IMR-90 (cell line): ENCODE measurements around the gene ULBP2.
"Not testable (repeated sequence)": the region's sequence is repeated elsewhere in the genome, so short reads cannot be mapped to it uniquely, and the experiment has no call there.

Experiments
- MXI1 ChIP-seq: IDR thresholded peaks from 2 replicates; pipeline ENCODE4 v1.6.1; 2012; ENCODE audit warnings: low read depth, mild to moderate bottlenecking, low read length, moderate library complexity, borderline replicate concordance
- POLR2A ChIP-seq: IDR thresholded peaks from 2 replicates; pipeline ENCODE4 v1.6.1; 2012; ENCODE audit warnings: mild to moderate bottlenecking, low read depth, low read length
- TF ChIP-seq, protein P1 (sequence below): conservative IDR thresholded peaks from 2 replicates; pipeline ENCODE4 v1.5.1; 2012; ENCODE audit warnings: mild to moderate bottlenecking, low read depth, low read length, improper control_type of control experiment

DNA sequence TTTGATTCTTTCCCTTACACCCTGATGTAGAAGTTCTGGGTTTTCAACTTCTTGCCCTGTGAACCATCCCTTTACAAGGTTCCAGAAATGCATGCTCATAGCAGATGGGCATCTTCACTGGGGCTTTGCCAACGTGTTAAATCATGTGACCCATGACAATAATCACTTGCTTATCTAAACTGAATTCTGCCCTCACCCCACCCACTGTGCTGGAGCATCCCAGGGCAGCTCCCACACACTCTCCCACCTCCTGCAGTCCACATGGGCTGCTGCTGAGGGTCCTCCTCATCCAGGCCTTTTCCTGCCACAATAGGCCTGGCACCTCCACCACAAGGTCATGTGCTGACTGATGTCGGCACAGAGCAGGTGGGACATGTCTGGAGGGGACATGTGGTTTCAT, 26.2 kb downstream of the ULBP2 start:
- TF ChIP-seq, protein P1, sequence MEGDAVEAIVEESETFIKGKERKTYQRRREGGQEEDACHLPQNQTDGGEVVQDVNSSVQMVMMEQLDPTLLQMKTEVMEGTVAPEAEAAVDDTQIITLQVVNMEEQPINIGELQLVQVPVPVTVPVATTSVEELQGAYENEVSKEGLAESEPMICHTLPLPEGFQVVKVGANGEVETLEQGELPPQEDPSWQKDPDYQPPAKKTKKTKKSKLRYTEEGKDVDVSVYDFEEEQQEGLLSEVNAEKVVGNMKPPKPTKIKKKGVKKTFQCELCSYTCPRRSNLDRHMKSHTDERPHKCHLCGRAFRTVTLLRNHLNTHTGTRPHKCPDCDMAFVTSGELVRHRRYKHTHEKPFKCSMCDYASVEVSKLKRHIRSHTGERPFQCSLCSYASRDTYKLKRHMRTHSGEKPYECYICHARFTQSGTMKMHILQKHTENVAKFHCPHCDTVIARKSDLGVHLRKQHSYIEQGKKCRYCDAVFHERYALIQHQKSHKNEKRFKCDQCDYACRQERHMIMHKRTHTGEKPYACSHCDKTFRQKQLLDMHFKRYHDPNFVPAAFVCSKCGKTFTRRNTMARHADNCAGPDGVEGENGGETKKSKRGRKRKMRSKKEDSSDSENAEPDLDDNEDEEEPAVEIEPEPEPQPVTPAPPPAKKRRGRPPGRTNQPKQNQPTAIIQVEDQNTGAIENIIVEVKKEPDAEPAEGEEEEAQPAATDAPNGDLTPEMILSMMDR: not testable (repeated sequence)
- TF ChIP-seq MXI1, POLR2A: not testable (repeated sequence)
